ENCODE results near the gene SPSB3. TPM values are rescaled to one million over a fixed set of nuclear protein-coding genes. Genes with fewer than 3 reads are reported as not detected.

The SPSB3 gene
- total RNA-seq, 1 experiment from 2014 or later, result 12.4 TPM

DNA sequence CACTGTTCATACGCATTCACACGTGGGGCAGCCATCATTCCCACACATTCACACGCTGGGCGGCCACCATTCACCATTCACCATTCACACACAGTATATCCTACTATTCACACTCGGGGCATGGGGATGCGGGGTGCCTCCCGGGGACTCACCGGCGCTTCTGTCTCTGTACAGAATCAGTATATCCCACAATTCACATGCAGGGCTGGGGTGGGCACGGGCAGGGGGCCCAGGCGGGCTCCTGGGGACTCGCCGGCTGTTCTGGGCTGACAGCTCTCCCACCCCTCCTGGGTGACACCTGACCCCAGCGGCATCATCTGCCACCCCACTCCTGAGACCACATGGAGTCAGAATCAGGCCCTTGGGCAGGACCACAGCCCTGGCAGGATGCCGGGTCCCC lies 20.6 kb downstream of the SPSB3 start:
- H3K27me3 ChIP-seq, result no peaks in the 10 kb centered on the region
- H3K4me3 ChIP-seq, result no peak overlapping the region
- no peaks in the 10 kb centered on the region for H3K4me1 ChIP-seq

GRCh38 chr16:1760911-1761310 lies 21.5 kb downstream of the SPSB3 start:
- Histone ChIP-seq H3K4me3 (no peak overlapping the region), H3K36me3 (peaks cover 6% of the 10 kb centered on the region), H3K9me3 (replicated peaks) (no peaks in the 10 kb centered on the region)

More for the DNA sequence above, 20.6 kb downstream of the SPSB3 start:
- Histone ChIP-seq H3K27ac (no peak overlapping the region), H3K9me3 (replicated peaks) (no peaks in the 10 kb centered on the region), H3K36me3 (peaks cover 6% of the 10 kb centered on the region)
- DNase-seq, result no peak

DNA sequence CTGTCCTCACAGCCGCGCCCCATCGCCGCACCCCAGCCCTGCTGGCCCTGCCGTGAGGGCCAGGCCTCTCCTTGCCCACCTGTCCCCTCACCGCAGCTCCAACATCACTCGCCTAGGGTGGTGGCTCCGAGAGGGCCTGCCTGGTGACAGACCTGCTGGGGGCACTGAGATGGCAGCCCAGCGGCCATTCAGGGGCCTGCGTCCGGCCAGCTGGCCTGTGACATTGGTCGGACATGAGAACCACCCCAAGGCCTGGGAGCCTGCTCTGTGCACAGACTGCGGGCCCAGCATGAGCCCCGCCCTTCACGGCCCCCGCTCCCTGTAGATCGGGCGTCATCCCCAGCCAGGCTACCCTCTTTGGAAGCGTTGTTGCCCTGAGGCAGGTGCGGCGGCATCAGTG lies 22.9 kb downstream of the SPSB3 start:
- Histone ChIP-seq H3K27me3 (no peaks in the 10 kb centered on the region), H3K36me3 (peaks cover 11% of the 10 kb centered on the region), H3K27ac (no peak overlapping the region), H3K4me3 (no peak overlapping the region), H3K4me1 (no peaks in the 10 kb centered on the region), H3K9me3 (replicated peaks) (no peaks in the 10 kb centered on the region)
- no peak for DNase-seq

More at GRCh38 chr16:1760911-1761310, 21.5 kb downstream of the SPSB3 start:
- no peaks in the 10 kb centered on the region for H3K27me3 ChIP-seq
- H3K27ac ChIP-seq, result no peak overlapping the region
- no peak for DNase-seq
- H3K4me1 ChIP-seq, result no peaks in the 10 kb centered on the region

- H3K9me3 ChIP-seq (replicated peaks), result no peaks in the 10 kb centered on the region
- no peak overlapping the region for H3K4me3 ChIP-seq
- no peak for DNase-seq
- no peak overlapping the region for H3K27ac ChIP-seq
- no peaks in the 10 kb centered on the region for H3K27me3 ChIP-seq
- H3K4me1 ChIP-seq, result no peaks in the 10 kb centered on the region
- H3K36me3 ChIP-seq, result peaks cover 11% of the 10 kb centered on the region
These were observed 23.4 kb downstream of the SPSB3 start for GRCh38 chr16:1758923-1759322.

- H3K36me3 ChIP-seq, result peaks cover 14% of the 10 kb centered on the region
- H3K4me1 ChIP-seq, result no peaks in the 10 kb centered on the region
- H3K27ac ChIP-seq, result no peak overlapping the region
- H3K9me3 ChIP-seq (replicated peaks), result no peaks in the 10 kb centered on the region
- no peak overlapping the region for H3K4me3 ChIP-seq
- no peak for DNase-seq
- no peaks in the 10 kb centered on the region for H3K27me3 ChIP-seq
These were observed 24.5 kb downstream of the SPSB3 start for GRCh38 chr16:1757714-1758461.

- Histone ChIP-seq H3K4me1 (no peaks in the 10 kb centered on the region), H3K4me3 (no peak overlapping the region), H3K9me3 (replicated peaks) (no peaks in the 10 kb centered on the region), H3K27ac (no peak overlapping the region), H3K27me3 (no peaks in the 10 kb centered on the region), H3K36me3 (peaks cover 26% of the 10 kb centered on the region)
- DNase-seq, result no peak
These were observed 28.2 kb downstream of the SPSB3 start for GRCh38 chr16:1754204-1754603.

- no peak for DNase-seq
- Histone ChIP-seq H3K27me3 (no peaks in the 10 kb centered on the region), H3K4me1 (no peaks in the 10 kb centered on the region), H3K4me3 (no peak overlapping the region), H3K9me3 (replicated peaks) (no peaks in the 10 kb centered on the region), H3K27ac (no peak overlapping the region), H3K36me3 (peaks cover 30% of the 10 kb centered on the region)
These were observed 29.5 kb downstream of the SPSB3 start for GRCh38 chr16:1752853-1753252.

DNA sequence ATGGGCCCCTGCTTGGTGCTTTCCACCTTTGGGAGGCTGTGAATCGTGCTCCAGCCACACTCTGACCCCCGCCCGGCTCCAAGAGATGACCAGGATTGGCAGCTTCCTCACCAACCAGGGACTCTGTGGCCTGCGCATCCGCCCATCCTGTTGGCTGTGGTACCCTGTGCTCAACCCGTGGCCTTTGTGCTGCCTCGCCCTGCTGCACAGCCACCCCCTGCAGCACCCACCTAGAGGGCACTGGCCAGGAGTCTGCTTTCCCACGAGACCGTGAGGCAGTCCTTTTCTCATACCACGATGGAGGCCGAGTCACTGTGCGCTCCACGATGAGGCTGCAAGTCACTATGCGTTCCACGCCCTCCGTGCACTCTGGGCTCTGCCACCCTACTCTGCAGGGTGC lies 30.4 kb downstream of the SPSB3 start:
- DNase-seq, result no peak
- H3K36me3 ChIP-seq, result peaks cover 33% of the 10 kb centered on the region
- no peak overlapping the region for H3K4me3 ChIP-seq
- H3K9me3 ChIP-seq (replicated peaks), result no peaks in the 10 kb centered on the region
- H3K27ac ChIP-seq, result no peak overlapping the region
- no peaks in the 10 kb centered on the region for H3K27me3 ChIP-seq
- peaks cover 3% of the 10 kb centered on the region for H3K4me1 ChIP-seq

DNA sequence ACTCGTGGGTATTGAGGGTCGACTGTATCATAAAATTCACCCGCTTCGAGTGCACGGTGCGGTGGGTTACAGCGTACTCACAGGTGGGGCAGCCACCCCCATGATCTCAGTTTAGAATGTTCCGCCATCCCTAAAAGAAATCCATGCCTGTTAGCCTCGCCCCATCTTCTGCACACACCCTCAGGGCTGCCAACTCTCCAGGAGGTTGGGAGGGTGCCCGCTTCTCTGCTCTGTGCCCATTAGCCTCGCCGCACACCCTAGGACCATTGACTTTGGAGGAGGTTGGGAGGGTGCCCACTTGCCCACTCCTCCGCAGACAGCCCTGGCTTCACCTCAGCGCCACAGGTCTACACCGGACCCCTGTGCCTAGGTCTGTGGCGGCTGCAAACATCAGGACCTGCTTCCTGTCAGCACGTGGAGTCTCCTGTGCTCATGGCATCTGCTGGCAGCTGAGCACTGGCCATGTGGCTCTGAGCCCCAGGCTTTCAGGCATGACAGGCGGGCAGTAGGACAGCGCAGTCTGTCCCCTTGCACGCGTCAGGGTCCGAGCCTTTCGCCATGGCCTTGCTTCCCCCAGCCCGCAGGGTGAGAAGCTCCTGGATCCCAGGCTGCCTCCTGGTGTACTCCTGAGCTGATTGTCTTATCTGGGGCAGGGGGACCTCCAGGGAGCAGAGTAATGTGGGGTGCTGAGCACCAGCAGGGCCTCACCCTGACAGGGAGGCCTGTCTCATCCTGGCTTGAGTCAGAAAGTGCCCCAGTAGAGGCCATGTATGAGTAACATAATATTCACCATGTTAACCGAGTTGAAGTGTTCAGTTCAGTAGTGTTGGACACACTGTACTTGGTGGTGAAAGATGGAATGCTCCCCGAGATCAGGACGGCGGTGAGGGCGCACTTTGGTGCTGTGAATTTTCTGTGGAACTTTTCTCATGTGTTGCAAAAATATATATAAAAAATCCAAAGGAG lies 32.9 kb downstream of the SPSB3 start:
- Histone ChIP-seq H3K9me3 (replicated peaks) (no peaks in the 10 kb centered on the region), H3K4me3 (no peak overlapping the region), H3K27ac (no peak overlapping the region), H3K4me1 (peaks cover 24% of the 10 kb centered on the region), H3K36me3 (peaks cover 28% of the 10 kb centered on the region), H3K27me3 (no peaks in the 10 kb centered on the region)
- no peak for DNase-seq

- Histone ChIP-seq H3K4me1 (peaks cover 24% of the 10 kb centered on the region), H3K36me3 (peaks cover 24% of the 10 kb centered on the region), H3K27me3 (no peaks in the 10 kb centered on the region), H3K27ac (no peak overlapping the region), H3K4me3 (no peak overlapping the region), H3K9me3 (replicated peaks) (no peaks in the 10 kb centered on the region)
- no peak for DNase-seq
These were observed 34.4 kb downstream of the SPSB3 start for GRCh38 chr16:1747934-1748333.

DNA sequence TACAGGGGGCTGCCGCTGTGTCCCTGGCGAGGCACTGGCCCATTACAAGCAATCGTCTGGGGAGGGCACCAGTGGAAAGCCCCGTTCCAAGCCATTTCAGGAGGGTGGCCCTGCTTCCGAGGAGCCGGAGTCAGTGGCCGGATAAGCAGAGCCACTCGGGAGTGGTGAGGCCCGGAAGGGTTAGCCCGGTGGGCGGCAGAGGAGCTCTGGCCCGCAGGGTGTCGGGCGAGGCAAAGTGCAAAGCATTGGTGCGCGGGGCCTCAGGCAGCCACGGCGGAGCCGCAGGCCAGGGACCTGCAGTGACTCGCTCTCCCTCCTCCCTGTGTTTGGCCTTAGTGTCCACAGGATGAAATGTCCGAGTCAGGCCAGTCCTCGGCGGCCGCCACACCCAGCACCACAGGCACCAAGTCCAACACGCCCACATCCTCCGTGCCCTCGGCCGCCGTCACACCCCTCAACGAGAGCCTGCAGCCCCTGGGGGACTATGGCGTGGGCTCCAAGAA lies 35.6 kb downstream of the SPSB3 start:
- no peak overlapping the region for H3K4me3 ChIP-seq
- H3K36me3 ChIP-seq, result peaks cover 17% of the 10 kb centered on the region
- peak overlapping the region; percentile 100 for H3K27ac ChIP-seq
- no peaks in the 10 kb centered on the region for H3K27me3 ChIP-seq
- H3K9me3 ChIP-seq (replicated peaks), result no peaks in the 10 kb centered on the region
- peaks cover 24% of the 10 kb centered on the region for H3K4me1 ChIP-seq
- no peak for DNase-seq

- no peaks in the 10 kb centered on the region for H3K9me3 ChIP-seq (replicated peaks)
- peak; percentile 81 to 83 for DNase-seq
- peak overlapping the region; percentile 100 for H3K27ac ChIP-seq
- peaks cover 16% of the 10 kb centered on the region for H3K36me3 ChIP-seq
- H3K4me1 ChIP-seq, result peaks cover 24% of the 10 kb centered on the region
- no peaks in the 10 kb centered on the region for H3K27me3 ChIP-seq
- peak overlapping the region; percentile 21 for H3K4me3 ChIP-seq
These were observed 36.3 kb downstream of the SPSB3 start for GRCh38 chr16:1745900-1746692.

GRCh38 chr16:1745181-1745899 lies 37.0 kb downstream of the SPSB3 start:
- Histone ChIP-seq H3K36me3 (peaks cover 14% of the 10 kb centered on the region), H3K9me3 (replicated peaks) (no peaks in the 10 kb centered on the region), H3K4me3 (peak overlapping the region; percentile 21), H3K27ac (peak overlapping the region; percentile 100), H3K4me1 (peaks cover 24% of the 10 kb centered on the region), H3K27me3 (no peaks in the 10 kb centered on the region)
- DNase-seq, result peak; percentile 66 to 73

GRCh38 chr16:1744338-1744840 lies 38.0 kb downstream of the SPSB3 start:
- H3K4me3 ChIP-seq, result no peak overlapping the region
- no peaks in the 10 kb centered on the region for H3K27me3 ChIP-seq
- peaks cover 7% of the 10 kb centered on the region for H3K36me3 ChIP-seq
- no peak for DNase-seq
- H3K27ac ChIP-seq, result no peak overlapping the region
- no peaks in the 10 kb centered on the region for H3K9me3 ChIP-seq (replicated peaks)
- H3K4me1 ChIP-seq, result peaks cover 24% of the 10 kb centered on the region
